MM.1S (cell line): Measurements from ENCODE around the gene ELOVL1.

Experiments
- DNase-seq: peaks from one replicate; pipeline ENCODE4 v3.0.0-alpha.2; 2015
- H2AFZ ChIP-seq: fragments of 300-600 bp; sonication (generic); 2 replicates; pipeline ENCODE4 v1.6.0; 2016; ENCODE audit warnings: antibody characterized with exemption, low read length
- H3F3A ChIP-seq: fragments of 300-600 bp; sonication (generic); 2 replicates; pipeline ENCODE4 v1.6.1; 2016; ENCODE audit warnings: mild to moderate bottlenecking, antibody characterized with exemption, low read length, moderate library complexity, mixed read lengths; ENCODE audit not compliant: insufficient read depth
- H3K27ac ChIP-seq: fragments of 300-600 bp; sonication (generic); 2 replicates; pipeline ENCODE4 v1.5.1; 2016; ENCODE audit warnings: mild to moderate bottlenecking, low read length
- H3K27me3 ChIP-seq: fragments of 300-600 bp; sonication (generic); replicated peaks from 2 replicates; pipeline ENCODE4 v1.6.0; 2016; ENCODE audit warnings: low read length; ENCODE audit not compliant: insufficient read depth
- H3K36me3 ChIP-seq: fragments of 300-600 bp; sonication (generic); replicated peaks from 2 replicates; pipeline ENCODE4 v1.6.1; 2016; ENCODE audit warnings: mild to moderate bottlenecking, low read length, mixed read lengths; ENCODE audit not compliant: insufficient read depth
- H3K4me1 ChIP-seq: fragments of 300-600 bp; sonication (generic); 2 replicates; pipeline ENCODE4 v1.6.1; 2016; ENCODE audit warnings: low read length, mixed read lengths
- H3K4me2 ChIP-seq: fragments of 300-600 bp; sonication (generic); 2 replicates; pipeline ENCODE4 v1.6.0; 2016; ENCODE audit warnings: low read depth, low read length
- H3K4me3 ChIP-seq: fragments of 300-600 bp; sonication (generic); 2 replicates; pipeline ENCODE4 v1.5.1; 2016; ENCODE audit warnings: low read length, mixed read lengths
- H3K79me2 ChIP-seq: fragments of 300-600 bp; sonication (generic); 2 replicates; pipeline ENCODE4 v1.6.1; 2016; ENCODE audit warnings: mixed run types, low read length, mixed read lengths
- H3K9ac ChIP-seq: fragments of 300-600 bp; sonication (generic); 2 replicates; pipeline ENCODE4 v1.6.1; 2016; ENCODE audit warnings: low read length, mixed read lengths
- H3K9me2 ChIP-seq: fragments of 300-600 bp; sonication (generic); replicated peaks from 2 replicates; pipeline ENCODE4 v1.6.1; 2016; ENCODE audit warnings: mild to moderate bottlenecking, low read length, mixed read lengths; ENCODE audit not compliant: insufficient read depth
- H3K9me3 ChIP-seq: fragments of 300-600 bp; sonication (generic); replicated peaks from 2 replicates; pipeline ENCODE4 v1.6.1; 2016; ENCODE audit warnings: mild to moderate bottlenecking, low read length, mixed read lengths; ENCODE audit not compliant: insufficient read depth
- H4K20me1 ChIP-seq: fragments of 300-600 bp; sonication (generic); 2 replicates; pipeline ENCODE4 v1.6.1; 2016; ENCODE audit warnings: mild to moderate bottlenecking, low read length, moderate library complexity, mixed read lengths; ENCODE audit not compliant: insufficient read depth
- CTCF ChIP-seq: fragments of 300-600 bp; sonication (generic); IDR thresholded peaks from 2 replicates; pipeline ENCODE4 v1.5.1; 2016; ENCODE audit warnings: antibody characterized with exemption, low read length, mixed read lengths
- EZH2 ChIP-seq: fragments of 300-600 bp; sonication (generic); optimal IDR thresholded peaks from 2 replicates; pipeline ENCODE3; 2017; ENCODE audit warnings: low read depth, mild to moderate bottlenecking, antibody characterized with exemption, low read length, mixed read lengths
- EZH2phosphoT487 ChIP-seq: fragments of 300-600 bp; sonication (generic); IDR thresholded peaks from 2 replicates; pipeline ENCODE4 v1.6.1; 2018; ENCODE audit warnings: antibody characterized with exemption, low read length

Gene ELOVL1

GRCh38 chr1:43314233-43314632, 53.6 kb downstream of the ELOVL1 start:
- no peaks in the 10 kb centered on the region for H4K20me1 ChIP-seq
- peaks cover 23% of the 10 kb centered on the region; the same call in 1 of the 2 replicates for H3K27me3 ChIP-seq
- H3K9me3 ChIP-seq: no peaks in the 10 kb centered on the region
- no peaks in the 10 kb centered on the region for H3K9me2 ChIP-seq
- no peak for DNase-seq
- H3K27ac ChIP-seq: no peak overlapping the region
- no peak overlapping the region for H3K4me2 ChIP-seq
- no peak overlapping the region for H3K9ac ChIP-seq
- no peak overlapping the region for H3K4me3 ChIP-seq
- H2AFZ ChIP-seq: no peak overlapping the region
- H3K36me3 ChIP-seq: no peaks in the 10 kb centered on the region
- no peaks in the 10 kb centered on the region for H3K79me2 ChIP-seq
- no peaks in the 10 kb centered on the region for H3K4me1 ChIP-seq
- H3F3A ChIP-seq: no peaks in the 10 kb centered on the region
- TF ChIP-seq CTCF: no peak
- TF ChIP-seq EZH2: no peak
- TF ChIP-seq EZH2phosphoT487: no peak

- Histone ChIP-seq H3K27ac (no peak overlapping the region), H3K4me1 (no peaks in the 10 kb centered on the region), H3K4me2 (no peak overlapping the region), H3K27me3 (peaks cover 23% of the 10 kb centered on the region; the same call in 1 of the 2 replicates), H3K9ac (no peak overlapping the region), H4K20me1 (no peaks in the 10 kb centered on the region), H3K9me3 (no peaks in the 10 kb centered on the region), H3K9me2 (no peaks in the 10 kb centered on the region), H3F3A (no peaks in the 10 kb centered on the region), H2AFZ (no peak overlapping the region), H3K36me3 (no peaks in the 10 kb centered on the region), H3K4me3 (no peak overlapping the region), H3K79me2 (no peaks in the 10 kb centered on the region)
- TF ChIP-seq EZH2phosphoT487 (no peak), EZH2 (no peak), CTCF (no peak)
- no peak for DNase-seq
Measured at GRCh38 chr1:43313771-43314170, 54.0 kb downstream of the ELOVL1 start.
